ENCODE data around the gene CYTH2. TPM values are rescaled to one million over a fixed set of nuclear protein-coding genes. Genes with fewer than 3 reads are reported as not detected.

The CYTH2 gene
- polyA plus RNA-seq, 2 of the 4 experiments (the other 2 are of a cell fraction), result 33.4 to 50.5 TPM

- no peak for TF ChIP-seq EHF (CRISPR knock-in tag; IDR thresholded peaks at IDR 0.05)
- TF ChIP-seq CHD4 (IDR thresholded peaks at IDR 0.05; ENCODE audit: borderline replicate concordance), result no peak
- no peak for TF ChIP-seq BCL3 (IDR thresholded peaks at IDR 0.05)
Measured at GRCh38 chr19:48451624-48452023, 17.5 kb upstream of the CYTH2 start (continued).

GRCh38 chr19:48452289-48453190 lies 16.6 kb upstream of the CYTH2 start:
- TF ChIP-seq RCOR1 (IDR thresholded peaks at IDR 0.05; ENCODE audit: low read depth, low read length) (no peak), E2F6 (IDR thresholded peaks at IDR 0.05; ENCODE audit: borderline replicate concordance, low read depth) (no peak), NFE2L2 (conservative IDR thresholded peaks at IDR 0.05; ENCODE audit: low read length) (no peak), NR3C1 (IDR thresholded peaks at IDR 0.05) (no peak), RNF2 (IDR thresholded peaks at IDR 0.05; ENCODE audit: borderline replicate concordance, low read depth) (no peak), ZNF302 (CRISPR knock-in tag; IDR thresholded peaks at IDR 0.05) (no peak)
- no peak for FAIRE-seq
- Histone ChIP-seq H3K4me2 (no peak overlapping the region), H3K9me3 (no peaks in the 10 kb centered on the region), H3K4me3 (no peak overlapping the region), H3K27ac (no peak overlapping the region), H3K4me1 (peaks cover 2% of the 10 kb centered on the region; the same call in 1 of the 3 replicates)
- WGBS (ENCODE audit: missing lambda C conversion rate), result 88% methylated on average over 32 of the region's 33 CpGs
- POLR2A ChIA-PET, result no interaction called here
- CTCF ChIA-PET, result interaction anchor here (1.2 to 2.2 kb wide), 6 partner anchors 11 to 131 kb away, joined by 3 to 9 read pairs (median 4); partner anchors contain the start of gene KDELR1
- peak in 1 of 2 experiments; percentile 14; a peak in 3 of 6 replicates for ATAC-seq
- no peak for DNase-seq (ENCODE audit: low read depth in 1 of 2, low spot score in 1 of 2)

- DNase-seq (ENCODE audit: low read depth in 1 of 2, low spot score in 1 of 2) (no peak), FAIRE-seq (no peak), ATAC-seq (no peak)
- no peaks in the 10 kb centered on the region for H3K9me3 ChIP-seq
- H3K4me2 ChIP-seq, result no peak overlapping the region
- H3K4me3 ChIP-seq, result no peak overlapping the region
- CTCF ChIA-PET, result interaction anchor here (0.6 to 1.2 kb wide), 5 partner anchors 35 to 131 kb away, joined by 3 to 4 read pairs (median 3); no protein-coding TSS in a partner anchor
- no peaks in the 10 kb centered on the region for H3K4me1 ChIP-seq
- TF ChIP-seq GATA3 (IDR thresholded peaks at IDR 0.05; ENCODE audit: borderline replicate concordance), result no peak
- no peak for TF ChIP-seq ZNF302 (CRISPR knock-in tag; IDR thresholded peaks at IDR 0.05)
- TF ChIP-seq REST (IDR thresholded peaks at IDR 0.05), result no peak
- no peak for TF ChIP-seq TP53 (CRISPR knock-in tag; IDR thresholded peaks at IDR 0.05)
- TF ChIP-seq KDM5A (IDR thresholded peaks at IDR 0.05), result no peak
- TF ChIP-seq ELK1 (IDR thresholded peaks at IDR 0.05; ENCODE audit: low read depth, low read length), result no peak
- no peak for TF ChIP-seq CTCF (IDR thresholded peaks at IDR 0.05)
- no peak for TF ChIP-seq RCOR1 (IDR thresholded peaks at IDR 0.05; ENCODE audit: low read depth, low read length)
- no peak for TF ChIP-seq ZC3H11A (IDR thresholded peaks at IDR 0.05)
- no peak for TF ChIP-seq RARB (CRISPR knock-in tag; IDR thresholded peaks at IDR 0.05)
- TF ChIP-seq SREBF2 (IDR thresholded peaks at IDR 0.05), result no peak
- TF ChIP-seq MAZ (IDR thresholded peaks at IDR 0.05; ENCODE audit: borderline replicate concordance, low read depth, low read length), result no peak
- TF ChIP-seq CEBPB (IDR thresholded peaks at IDR 0.05), result no peak
- POLR2A ChIA-PET, result no interaction called here
- no peak overlapping the region for H3K27ac ChIP-seq
- WGBS (ENCODE audit: missing lambda C conversion rate), result 93% methylated on average over 21 of the region's 22 CpGs
Measured at GRCh38 chr19:48454150-48454730, 14.9 kb upstream of the CYTH2 start.

Measured in A549 (cell line).